ENCODE results near the gene SUSD2.
"Not testable (repeated sequence)": the region's sequence is repeated elsewhere in the genome, so short reads cannot be mapped to it uniquely, and the experiment has no call there.

Gene SUSD2

DNA sequence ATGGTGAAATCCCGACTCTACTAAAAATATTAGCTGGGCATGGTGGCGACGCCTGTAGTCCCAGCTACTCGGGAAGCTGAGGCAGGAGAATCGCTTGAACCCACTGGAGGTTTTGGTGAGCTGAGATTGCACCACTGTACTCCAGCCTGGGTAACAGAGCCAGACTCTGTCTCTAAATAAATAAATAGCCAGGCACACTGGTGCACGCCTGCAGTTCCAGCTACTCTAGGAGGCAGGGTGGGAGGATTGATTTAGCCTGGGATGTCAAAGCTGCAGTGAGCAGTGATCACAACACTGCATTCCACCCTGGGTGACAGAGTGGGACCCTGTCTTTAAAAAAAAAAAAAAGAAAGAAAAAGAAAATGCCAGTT lies 17.4 kb downstream of the SUSD2 start:
- ChIA-PET CTCF (interaction anchor here (1.0 kb wide), 2 partner anchors 10 to 49 kb away, joined by 3 to 4 read pairs; no protein-coding TSS in a partner anchor), POLR2A (no interaction called here)
- DNase-seq (ENCODE audit: extremely low spot score) = no peak
- TF ChIP-seq TARDBP (IDR thresholded peaks at IDR 0.05) (no peak), HDGF (IDR thresholded peaks at IDR 0.05; ENCODE audit: borderline replicate concordance) (no peak), SP1 (IDR thresholded peaks at IDR 0.05) (no peak), ZNF384 (IDR thresholded peaks at IDR 0.05) (no peak), LEF1 (IDR thresholded peaks at IDR 0.05; ENCODE audit: borderline replicate concordance) (no peak), L3MBTL2 (conservative IDR thresholded peaks at IDR 0.05) (no peak), SUZ12 (IDR thresholded peaks at IDR 0.05) (no peak), ELF4 (IDR thresholded peaks at IDR 0.05) (no peak), FOXK2 (IDR thresholded peaks at IDR 0.05) (no peak), NFRKB (IDR thresholded peaks at IDR 0.05) (no peak), BHLHE40 (IDR thresholded peaks at IDR 0.05; ENCODE audit: borderline replicate concordance) (no peak), FOXA1 (IDR thresholded peaks at IDR 0.05) (no peak), CTBP1 (IDR thresholded peaks at IDR 0.05; ENCODE audit: borderline replicate concordance) (no peak), FOXM1 (IDR thresholded peaks at IDR 0.05; ENCODE audit: borderline replicate concordance) (no peak), ARNT (IDR thresholded peaks at IDR 0.05) (no peak)
- TF ChIP-seq, protein P1, sequence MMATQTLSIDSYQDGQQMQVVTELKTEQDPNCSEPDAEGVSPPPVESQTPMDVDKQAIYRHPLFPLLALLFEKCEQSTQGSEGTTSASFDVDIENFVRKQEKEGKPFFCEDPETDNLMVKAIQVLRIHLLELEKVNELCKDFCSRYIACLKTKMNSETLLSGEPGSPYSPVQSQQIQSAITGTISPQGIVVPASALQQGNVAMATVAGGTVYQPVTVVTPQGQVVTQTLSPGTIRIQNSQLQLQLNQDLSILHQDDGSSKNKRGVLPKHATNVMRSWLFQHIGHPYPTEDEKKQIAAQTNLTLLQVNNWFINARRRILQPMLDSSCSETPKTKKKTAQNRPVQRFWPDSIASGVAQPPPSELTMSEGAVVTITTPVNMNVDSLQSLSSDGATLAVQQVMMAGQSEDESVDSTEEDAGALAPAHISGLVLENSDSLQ (IDR thresholded peaks at IDR 0.05) = no peak

DNA sequence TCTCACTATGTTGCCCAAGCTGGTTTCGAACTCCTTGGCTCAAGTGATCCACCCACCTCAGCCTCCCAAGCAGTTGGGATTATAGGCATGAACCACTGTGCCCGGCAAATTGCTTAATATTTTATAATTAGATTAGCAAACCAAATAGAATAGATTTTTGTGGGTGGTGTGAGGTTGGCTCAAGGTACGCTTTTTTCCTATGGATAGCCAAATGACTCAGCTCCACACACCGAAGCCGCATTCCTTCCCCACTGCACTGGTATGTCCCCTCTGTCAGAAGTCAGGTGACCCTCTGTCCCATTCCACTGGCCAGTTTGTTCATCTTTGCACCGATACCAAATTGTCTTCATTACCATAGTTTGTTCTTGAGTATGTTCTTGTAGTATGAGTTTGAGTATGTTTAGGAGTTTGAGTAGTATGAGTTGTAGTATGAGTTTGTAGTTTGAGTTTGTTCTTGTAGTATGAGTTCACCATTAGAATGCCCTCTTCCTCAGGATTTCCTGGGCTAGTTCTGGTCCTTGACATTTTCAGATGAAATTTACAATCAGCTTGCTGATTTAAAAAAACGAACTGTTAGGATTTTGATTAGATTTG lies 19.4 kb downstream of the SUSD2 start:
- ChIA-PET CTCF (no interaction called here), POLR2A (no interaction called here)
- TF ChIP-seq ELF4 (IDR thresholded peaks at IDR 0.05) (no peak), FOXA1 (IDR thresholded peaks at IDR 0.05) (no peak), TARDBP (IDR thresholded peaks at IDR 0.05) (no peak), HDGF (IDR thresholded peaks at IDR 0.05; ENCODE audit: borderline replicate concordance) (no peak), ARNT (IDR thresholded peaks at IDR 0.05) (no peak), LEF1 (IDR thresholded peaks at IDR 0.05; ENCODE audit: borderline replicate concordance) (no peak), NFRKB (IDR thresholded peaks at IDR 0.05) (no peak), CTBP1 (IDR thresholded peaks at IDR 0.05; ENCODE audit: borderline replicate concordance) (no peak), L3MBTL2 (conservative IDR thresholded peaks at IDR 0.05) (no peak)
- no peak for DNase-seq (ENCODE audit: extremely low spot score)

DNA sequence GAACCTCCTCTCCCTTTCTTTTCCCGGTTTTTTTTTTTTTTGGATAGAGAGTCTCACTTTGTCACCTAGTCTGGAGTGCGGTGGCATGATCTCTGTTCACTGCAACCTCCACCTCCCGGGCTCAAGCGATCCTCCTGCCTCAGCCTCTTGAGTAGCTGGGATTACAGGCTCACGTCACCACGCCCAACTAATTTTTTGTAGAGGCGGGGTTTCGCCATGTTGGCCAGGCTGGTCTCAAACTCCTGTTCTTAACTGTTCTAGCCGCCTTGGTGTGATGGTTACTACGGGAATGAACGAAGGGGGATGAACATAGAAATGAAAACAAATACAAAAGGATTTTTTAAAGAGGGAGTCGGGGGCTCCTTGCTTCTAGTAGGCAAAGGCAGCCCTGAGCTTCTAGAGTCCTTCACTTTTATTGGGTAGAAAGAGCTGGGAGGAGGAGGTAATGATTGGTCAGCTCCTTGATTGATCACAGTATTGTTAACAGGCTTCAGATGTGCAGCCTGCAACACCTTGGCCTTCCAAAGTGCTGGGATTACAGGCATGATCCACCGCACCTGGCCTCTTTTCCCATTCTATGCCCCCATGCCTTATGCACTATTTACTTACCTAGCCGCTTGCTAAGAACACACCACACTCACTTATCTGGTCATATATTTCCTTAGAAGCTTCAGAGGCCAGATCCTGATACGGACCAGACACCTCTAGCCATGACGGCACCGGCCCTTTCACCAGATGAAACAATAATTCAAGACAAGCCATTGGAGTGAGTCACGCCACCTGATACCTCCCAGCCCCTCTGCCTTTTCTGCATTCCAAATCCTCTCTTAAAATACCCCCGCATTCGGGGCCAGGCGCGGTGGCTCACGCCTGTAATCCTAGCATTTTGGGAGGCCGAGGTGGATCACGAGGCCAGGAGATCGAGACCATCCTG lies 20.7 kb downstream of the SUSD2 start:
- POLR2A ChIA-PET = no interaction called here
- TF ChIP-seq CTBP1 (IDR thresholded peaks at IDR 0.05; ENCODE audit: borderline replicate concordance) (no peak), SP1 (IDR thresholded peaks at IDR 0.05) (no peak), L3MBTL2 (conservative IDR thresholded peaks at IDR 0.05) (no peak), FOXA1 (IDR thresholded peaks at IDR 0.05) (no peak), SUZ12 (IDR thresholded peaks at IDR 0.05) (no peak)
- TF ChIP-seq, protein P1 (IDR thresholded peaks at IDR 0.05) = no peak
- no peak for DNase-seq (ENCODE audit: extremely low spot score)
- CTCF ChIA-PET = no interaction called here

DNA sequence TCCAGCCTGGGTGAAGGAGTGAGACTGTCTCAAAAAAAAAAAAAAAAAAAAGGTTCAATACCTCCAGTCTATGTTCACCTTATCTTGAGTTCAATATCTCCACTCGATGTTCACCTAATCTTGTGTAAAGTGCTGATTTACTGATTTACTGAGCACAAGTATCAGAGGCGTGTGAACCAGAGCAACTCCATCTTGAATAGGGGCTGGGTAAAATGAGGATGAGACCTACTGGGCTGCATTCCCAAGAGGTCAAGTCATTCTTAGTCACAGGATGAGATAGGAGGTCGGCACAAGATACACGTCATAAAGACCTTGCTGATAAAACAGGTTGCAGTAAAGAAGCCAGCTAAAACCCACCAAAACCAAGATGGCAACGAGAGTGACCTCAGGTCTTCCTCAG lies 22.6 kb downstream of the SUSD2 start:
- DNase-seq (ENCODE audit: extremely low spot score); CTCF ChIA-PET; POLR2A ChIA-PET: not testable (repeated sequence)

DNA sequence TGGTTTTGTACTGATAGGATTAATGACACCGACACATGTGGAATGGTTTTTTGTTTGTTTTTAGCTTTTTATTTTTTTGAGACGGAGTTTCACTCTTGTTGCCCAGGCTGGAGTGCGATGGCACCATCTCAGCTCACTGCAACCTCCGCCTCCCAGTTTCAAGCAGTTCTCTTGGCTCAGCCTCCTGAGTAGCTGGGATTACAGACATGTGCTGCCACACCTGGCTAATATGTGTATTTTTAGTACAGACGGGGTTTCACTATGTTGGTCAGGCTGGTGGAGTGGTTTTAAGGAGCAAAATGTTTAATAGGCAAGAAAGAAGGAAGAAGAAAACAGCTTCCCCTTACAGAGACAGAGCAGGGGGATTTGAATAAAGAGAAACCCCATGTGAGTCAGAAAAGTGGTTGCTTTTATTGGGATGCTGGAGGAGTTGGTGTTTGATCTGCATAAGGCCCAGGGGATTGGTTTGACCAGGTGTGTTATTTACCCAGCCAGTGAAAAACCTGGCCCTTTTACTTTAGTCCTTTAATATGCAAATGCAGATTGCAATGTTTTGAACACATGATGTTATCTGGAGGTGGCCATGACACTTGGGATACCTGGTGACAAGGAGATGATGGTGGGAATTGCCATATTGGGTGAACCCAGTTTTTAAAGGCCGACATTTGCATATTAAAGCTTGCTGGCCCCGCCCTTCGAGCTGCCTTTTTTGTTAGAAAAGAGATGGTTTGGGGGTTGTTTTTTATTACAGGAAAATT lies 24.3 kb downstream of the SUSD2 start:
- TF ChIP-seq TARDBP (IDR thresholded peaks at IDR 0.05) = no peak
- ChIA-PET POLR2A (no interaction called here), CTCF (no interaction called here)
- DNase-seq (ENCODE audit: extremely low spot score) = no peak

DNA sequence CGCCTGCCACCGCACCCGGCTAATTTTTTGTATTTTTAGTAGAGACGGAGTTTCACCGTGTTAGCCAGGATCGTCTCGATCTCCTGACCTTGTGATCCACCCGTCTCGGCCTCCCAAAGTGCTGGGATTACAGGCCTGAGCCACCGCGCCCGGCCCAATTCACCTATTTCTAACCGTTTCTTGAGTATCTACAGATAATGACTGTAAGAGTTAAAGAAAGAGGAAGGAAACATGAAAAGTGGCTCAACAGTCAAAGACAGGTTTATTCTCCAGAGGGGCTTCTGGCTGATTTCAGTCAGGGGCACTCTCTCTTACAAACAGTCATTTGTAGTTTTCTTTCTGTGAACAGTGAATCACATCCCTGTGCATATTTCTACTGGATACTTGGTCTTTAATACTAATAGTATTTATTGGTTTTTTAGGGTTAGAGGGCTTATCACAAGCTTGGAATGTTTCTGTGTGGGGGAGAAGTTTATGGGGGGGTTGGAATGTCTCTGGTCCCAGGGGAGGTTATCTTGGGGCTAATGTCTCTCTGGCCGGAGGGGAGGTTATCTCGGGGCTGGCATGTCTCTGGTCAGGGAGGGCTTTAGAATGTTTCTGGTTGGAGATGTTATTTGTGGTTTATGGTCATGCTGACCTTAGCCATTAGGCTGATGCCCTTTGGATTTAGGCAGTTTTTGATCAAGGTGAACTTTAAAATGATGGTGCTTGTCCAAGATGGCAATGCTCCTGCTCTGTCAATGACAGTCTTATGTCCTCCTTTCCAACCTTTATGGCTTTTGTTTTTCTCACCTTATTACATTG lies 25.4 kb downstream of the SUSD2 start:
- DNase-seq (ENCODE audit: extremely low spot score); POLR2A ChIA-PET: not testable (repeated sequence)
- CTCF ChIA-PET = interaction anchor here (0.6 kb wide), 1 partner anchor 17 kb away, joined by 3 read pairs; no protein-coding TSS in a partner anchor
